Activated CD8-positive, alpha-beta memory T cell treated with anti-CD3 and anti-CD28 coated beads for 1 hour (primary cell): Measurements from ENCODE around the gene CCNI.

Experiments used
- DNase-seq, 2 donors: peaks; one replicate each; pipeline ENCODE4 v3.0.0-alpha.2; 2020; ENCODE audit warnings: low read depth in 1 of 2; ENCODE audit errors: extremely low read depth in 1 of 2

The CCNI gene

GRCh38 chr4:77007358-77008230, 68.2 kb downstream of the CCNI start:
- no peak for DNase-seq

DNA sequence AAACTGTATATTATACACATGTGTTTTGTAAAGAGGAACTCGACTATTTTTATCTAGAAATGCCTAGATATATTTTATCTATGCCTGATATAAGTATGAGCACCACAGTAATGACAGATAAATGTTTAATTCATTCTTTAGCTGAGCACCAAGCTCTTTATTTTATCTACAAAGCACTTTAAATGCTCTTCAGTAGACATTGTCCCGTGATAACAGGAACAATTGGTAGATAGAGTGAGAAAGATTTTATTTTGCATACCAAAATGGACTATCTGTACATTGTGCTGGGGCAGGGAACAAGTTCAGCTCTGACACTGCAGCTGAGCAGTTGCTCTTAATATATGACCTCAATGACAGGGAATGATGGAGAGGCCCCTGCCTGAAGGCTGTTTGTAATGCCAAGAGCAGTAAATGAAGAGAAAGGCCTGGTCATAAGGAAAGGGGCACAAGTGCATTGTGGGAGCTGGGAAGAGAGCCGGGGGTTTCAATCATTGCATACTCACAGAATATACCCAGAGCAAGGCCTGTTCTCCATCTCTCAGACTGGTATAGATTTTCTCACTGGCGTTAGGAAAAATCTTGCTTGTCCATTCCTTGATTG, 68.9 kb downstream of the CCNI start:
- no peak for DNase-seq

DNA sequence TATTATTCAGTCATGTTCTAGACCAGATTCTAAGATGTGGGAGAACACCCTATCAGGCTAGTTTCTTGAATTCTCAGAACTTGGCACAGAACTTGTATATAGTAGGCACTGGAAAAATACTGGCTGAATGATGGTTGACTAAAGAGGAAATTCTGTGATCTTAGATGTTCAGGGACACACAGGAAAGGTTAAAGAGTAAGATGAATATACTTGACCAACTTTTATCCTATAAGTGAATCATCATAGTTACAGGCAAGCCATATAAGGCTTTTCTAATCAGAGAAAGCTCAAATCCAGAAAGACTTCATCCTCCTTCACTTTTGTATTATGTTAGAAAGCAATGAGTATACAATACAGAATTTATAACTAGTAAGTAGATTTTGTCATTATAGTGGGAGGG, 72.4 kb downstream of the CCNI start:
- no peak for DNase-seq

DNA sequence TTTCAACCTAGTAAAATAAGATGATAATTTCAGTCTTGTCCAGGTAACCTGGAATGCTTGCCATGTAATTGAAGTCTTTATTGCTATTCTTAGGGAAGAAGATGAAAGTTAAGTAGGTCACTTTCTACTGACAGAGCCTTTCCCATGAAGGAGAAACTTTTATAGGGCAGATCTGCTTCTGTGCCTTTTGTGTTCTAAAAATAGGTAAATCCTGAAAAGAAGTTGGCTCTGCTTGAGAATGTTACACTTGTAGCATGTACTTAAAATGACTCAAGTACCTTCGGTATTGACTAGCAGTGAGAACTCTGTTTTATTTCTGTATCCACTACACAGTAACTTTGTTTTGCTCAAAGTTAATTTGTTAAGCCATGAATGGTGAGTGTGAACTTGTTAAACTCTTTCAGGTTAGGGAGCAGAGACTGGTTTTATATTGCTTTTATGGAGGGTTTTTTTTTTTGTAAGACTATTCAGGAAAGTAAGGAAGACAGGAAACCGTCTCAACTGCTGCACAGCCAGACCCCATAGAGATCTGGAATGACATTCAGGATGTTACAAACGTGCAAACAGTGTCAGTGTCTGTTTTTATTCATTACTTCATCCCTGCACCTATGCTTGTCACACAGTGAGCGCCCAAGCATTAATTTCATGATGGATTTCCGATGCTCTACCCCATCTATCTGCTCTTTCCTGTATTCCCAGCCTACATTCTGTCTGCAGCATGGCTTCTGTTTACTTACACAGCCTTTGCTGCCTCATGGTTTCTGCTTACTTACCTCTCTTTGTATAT, 73.3 kb downstream of the CCNI start:
- no peak for DNase-seq

- no peak for DNase-seq
Measured at GRCh38 chr4:77001907-77002306, 73.9 kb downstream of the CCNI start.

- no peak for DNase-seq
Measured at GRCh38 chr4:76998251-76998901, 77.4 kb downstream of the CCNI start.

DNA sequence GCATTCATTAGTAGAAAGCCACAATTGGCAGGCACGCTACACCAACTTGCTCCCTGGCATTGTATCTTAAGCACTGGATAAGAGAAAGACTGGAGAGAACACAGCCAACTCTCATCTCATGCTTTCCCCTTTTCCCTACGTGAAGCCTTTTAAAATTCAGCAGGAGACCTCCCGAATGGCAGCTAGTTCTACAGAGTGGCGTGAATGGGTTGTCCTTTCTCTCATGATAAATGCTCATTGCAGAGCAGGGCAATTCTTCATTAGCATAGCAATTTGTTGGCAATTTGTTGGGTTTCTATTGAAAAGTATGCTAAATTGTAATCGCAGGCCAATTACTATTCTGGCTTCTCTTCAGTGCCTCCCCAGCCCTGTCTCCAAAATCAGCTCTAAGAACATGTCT, 78.3 kb downstream of the CCNI start:
- no peak for DNase-seq
